Sigmoid colon (tissue), 4 donors: ENCODE data around the gene FARP2.

Experiments
- EP300 ChIP-seq, 4 donors: sonication (generic); formaldehyde crosslinking; IDR thresholded peaks; one replicate each; pipeline ENCODE4 v1.6.1; 2017; ENCODE audit warnings: antibody characterized with exemption in 4 of 4
- POLR2A ChIP-seq, 2 donors: fragments of 450-650 bp; IDR thresholded peaks; one replicate each; pipeline ENCODE4 v1.6.1; 2016; ENCODE audit warnings: antibody characterized with exemption in 2 of 2, mild to moderate bottlenecking in 2 of 2, moderate library complexity in 2 of 2
- POLR2AphosphoS5 ChIP-seq, 4 donors: sonication (generic); formaldehyde crosslinking; IDR thresholded peaks; one replicate each; pipeline ENCODE4 v1.6.1; 2017; ENCODE audit warnings: antibody characterized with exemption in 4 of 4
- TF ChIP-seq, protein P1 (sequence below), 4 experiments: fragments of 450-650 bp in 3 of 4; fragments of 200-600 bp in 1 of 4; IDR thresholded peaks; one replicate each; pipeline ENCODE4 v1.5.1; 2016 to 2019; ENCODE audit warnings: antibody characterized with exemption in 4 of 4, mild to moderate bottlenecking in 3 of 4, moderate library complexity in 2 of 4

DNA sequence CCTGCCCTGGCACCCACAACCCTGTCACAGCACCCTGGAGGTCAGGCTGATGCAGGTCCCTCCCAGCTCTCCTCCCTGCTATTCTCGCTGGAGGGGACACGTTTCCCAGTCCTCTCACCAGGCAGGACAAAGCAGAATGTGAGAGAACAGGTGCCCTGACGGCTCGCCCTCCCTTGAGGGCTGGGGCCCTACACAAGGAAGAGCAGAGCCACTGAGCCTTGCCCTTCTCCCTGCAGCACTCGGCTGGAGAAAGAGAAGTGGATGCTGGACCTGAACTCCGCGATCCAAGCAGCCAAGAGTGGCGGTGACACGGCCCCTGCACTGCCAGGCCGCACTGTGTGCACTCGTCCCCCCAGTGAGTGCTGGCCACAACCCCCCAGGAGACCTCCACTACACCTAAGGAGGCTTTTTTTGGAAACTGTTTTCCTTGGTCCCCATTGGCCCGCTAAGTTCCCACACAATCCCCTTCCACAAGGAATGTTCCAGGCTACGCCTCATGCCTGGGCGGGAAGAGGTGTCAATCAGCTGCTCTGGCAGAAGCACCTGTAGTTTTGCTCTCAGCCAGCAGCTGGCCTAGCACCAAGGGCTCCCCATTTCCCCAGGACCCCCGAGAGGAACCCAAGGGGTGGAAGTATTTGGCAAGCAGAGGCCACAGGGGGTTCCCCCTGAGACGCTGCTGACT, 134.9 kb downstream of the FARP2 start:
- TF ChIP-seq, protein P1, sequence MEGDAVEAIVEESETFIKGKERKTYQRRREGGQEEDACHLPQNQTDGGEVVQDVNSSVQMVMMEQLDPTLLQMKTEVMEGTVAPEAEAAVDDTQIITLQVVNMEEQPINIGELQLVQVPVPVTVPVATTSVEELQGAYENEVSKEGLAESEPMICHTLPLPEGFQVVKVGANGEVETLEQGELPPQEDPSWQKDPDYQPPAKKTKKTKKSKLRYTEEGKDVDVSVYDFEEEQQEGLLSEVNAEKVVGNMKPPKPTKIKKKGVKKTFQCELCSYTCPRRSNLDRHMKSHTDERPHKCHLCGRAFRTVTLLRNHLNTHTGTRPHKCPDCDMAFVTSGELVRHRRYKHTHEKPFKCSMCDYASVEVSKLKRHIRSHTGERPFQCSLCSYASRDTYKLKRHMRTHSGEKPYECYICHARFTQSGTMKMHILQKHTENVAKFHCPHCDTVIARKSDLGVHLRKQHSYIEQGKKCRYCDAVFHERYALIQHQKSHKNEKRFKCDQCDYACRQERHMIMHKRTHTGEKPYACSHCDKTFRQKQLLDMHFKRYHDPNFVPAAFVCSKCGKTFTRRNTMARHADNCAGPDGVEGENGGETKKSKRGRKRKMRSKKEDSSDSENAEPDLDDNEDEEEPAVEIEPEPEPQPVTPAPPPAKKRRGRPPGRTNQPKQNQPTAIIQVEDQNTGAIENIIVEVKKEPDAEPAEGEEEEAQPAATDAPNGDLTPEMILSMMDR (IDR thresholded peaks at IDR 0.05): no peak
- no peak for TF ChIP-seq POLR2AphosphoS5 (IDR thresholded peaks at IDR 0.05)
- no peak for TF ChIP-seq POLR2A (IDR thresholded peaks at IDR 0.05)
- TF ChIP-seq EP300 (IDR thresholded peaks at IDR 0.05): no peak
